HuH-7 (cell line): ENCODE results near the gene SNORC.
"Not testable (repeated sequence)": the region's sequence is repeated elsewhere in the genome, so short reads cannot be mapped to it uniquely, and the experiment has no call there.

Experiments
- DNase-seq: peaks from one replicate; pipeline ENCODE4 v3.0.0; 2011; ENCODE audit warnings: low spot score

SNORC gene

DNA sequence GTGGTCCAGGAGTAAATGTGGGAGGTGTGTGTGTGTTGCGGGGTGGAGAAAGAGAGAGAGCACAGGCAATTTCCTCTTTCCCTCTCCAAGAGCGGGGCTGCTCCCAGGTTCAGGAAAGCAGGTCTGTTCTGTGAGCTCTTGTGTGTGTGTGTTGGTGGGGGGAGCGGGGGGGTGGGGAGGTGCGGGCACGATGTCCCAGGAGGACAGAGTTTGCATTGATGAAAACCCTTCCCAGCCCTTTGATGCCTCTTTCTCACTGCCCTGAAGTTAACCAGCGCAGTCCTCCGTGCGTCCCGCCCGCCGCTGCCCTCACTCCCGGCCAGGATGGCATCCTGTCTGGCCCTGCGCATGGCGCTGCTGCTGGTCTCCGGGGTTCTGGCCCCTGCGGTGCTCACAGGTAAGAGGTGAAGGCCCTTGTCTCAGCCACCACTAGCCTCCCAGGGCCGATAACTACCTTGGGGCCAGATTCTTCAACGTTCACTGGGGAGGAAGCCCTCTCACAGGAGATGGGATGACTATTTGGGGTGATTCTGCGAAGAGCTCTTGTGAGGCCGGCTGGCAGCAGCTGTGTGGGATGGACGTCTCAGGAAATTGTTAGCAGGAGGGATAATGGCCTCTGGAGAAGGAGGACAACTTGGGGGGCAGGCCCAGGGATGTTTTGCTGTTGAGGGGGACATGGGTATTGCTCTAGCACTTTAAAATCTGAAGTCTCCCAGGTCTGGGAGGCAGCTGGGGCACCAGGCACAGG is at the start of gene SNORC:
Gene SNORC (plus strand): TSS at position 247 of the 748 bp plus-strand sequence. CDS start 78 bp downstream, at position 325.
- DNase-seq, result no peak

DNA sequence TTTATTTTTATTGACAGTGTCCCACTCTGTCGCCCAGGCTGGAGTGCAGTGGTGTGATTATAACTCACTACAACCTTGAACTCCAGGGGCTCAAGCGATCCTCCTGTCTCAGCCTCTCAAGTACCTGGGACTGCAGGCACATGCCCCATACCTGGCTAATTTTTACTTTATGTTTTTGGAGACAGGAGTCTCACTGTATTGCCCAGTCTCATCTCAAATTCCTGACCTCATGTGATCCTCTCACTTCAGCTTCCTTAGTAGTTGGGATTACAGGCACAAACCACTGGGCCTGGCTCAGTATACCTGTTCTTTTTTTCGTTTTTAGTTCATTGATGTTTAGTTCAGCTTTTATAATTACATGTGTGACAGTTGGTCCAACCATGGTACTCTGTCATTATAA is 40.1 kb upstream of the SNORC start:
- no peak for DNase-seq

DNA sequence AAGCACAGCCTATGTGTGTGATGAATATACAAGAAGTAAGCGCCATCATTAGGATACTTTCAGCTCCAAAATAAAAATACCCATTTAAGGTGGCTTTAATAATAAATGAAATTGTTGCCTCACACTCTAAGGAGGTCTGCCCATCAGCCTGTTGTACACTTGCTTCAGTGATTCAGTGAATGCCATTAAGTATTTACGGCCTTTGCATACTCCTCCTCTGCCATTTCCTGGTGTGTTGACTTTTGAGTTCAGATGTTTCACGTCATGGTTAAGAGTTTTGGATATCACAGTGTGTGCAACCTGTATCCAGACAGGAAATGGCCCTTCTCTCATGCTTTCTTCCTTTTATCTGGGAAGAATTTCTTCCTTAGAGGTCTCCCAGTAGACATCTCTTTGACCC is 38.6 kb upstream of the SNORC start:
- no peak for DNase-seq

DNA sequence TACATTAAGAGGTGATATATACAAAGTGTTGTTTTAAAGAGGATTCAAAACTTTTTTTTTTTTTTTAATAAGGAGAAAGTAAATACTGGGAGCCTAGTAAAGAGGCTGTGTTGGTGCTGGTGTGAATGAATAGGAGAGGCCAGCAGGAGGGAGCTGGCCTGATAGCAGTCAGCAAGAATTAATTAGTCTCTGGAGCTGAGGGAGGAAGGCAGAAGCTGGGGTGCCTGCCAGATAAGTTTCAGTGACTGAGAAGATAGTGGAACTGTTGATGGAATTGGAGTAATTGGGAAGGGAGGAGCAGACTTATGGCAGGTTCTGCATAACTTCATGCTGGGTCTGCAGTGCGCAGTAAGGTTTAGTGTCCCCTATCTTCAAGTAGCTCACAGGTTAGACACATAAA is 36.2 kb upstream of the SNORC start:
- no peak for DNase-seq

DNA sequence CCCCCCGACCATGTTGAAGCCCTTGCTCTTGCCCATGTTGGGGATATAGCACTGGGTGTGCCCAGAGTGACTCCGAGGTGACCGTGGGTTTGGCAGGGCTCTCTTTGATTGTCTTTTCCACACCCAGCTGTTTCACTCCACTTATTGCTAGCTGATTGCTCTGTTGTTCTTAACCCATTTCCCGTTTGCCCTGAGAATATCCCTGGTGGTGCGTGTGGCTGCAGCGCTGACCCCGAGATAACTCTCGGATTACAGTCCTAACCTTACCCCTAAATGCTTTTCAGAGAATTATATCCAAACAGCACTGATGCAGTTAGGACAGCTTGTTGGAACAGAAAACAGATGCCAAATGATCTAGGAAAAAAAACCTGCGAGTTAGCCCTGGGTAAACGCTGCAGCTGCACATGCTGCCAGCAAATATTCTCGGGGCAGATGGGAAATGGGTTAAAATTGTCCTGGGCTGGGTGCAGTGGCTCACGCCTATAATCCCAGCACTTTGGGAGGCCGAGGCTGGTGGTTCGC is 34.3 kb upstream of the SNORC start:
- DNase-seq, result no peak

DNA sequence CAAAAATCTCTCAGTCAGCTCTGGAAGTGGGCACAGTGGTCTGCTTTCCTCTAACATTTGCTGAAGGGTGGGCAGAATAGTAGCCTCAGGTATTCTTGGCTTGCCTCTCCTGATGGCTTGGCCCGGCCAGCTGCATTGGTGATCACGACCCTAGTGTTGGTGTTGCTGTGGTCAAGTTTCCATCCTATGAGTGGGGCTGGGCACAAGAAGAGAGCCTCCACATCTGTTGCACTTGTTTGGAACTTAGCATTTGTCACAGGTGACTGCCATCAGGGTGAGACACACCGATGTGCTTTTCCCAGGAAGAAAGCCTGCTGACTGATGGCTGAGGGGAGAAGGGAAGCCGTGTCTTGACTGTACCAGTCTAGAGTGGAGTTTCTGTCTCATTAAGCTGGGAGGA is 33.1 kb upstream of the SNORC start:
- DNase-seq, result no peak

DNA sequence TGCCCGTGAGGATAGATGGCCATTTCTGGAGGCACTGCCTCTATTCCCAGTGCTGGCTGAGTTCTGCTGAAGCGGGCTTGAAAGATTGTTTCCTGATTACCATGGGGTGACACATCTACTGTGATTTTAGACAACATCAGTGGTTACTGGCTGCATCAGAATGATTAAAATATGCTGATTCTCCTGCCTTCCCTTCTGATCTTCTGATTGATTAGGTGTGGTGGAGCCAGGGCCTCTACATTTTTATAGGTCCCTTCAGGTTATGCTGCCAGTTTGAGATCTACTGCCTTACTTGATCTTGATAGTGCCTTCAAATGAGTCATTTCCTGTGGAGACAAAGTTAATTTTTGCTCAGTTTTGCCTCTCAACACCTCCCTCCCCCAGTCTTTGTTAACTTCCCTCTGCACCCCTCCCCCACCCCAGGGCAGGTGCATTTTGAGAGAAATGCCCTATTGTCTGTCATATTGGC is 31.6 kb upstream of the SNORC start:
- no peak for DNase-seq

DNA sequence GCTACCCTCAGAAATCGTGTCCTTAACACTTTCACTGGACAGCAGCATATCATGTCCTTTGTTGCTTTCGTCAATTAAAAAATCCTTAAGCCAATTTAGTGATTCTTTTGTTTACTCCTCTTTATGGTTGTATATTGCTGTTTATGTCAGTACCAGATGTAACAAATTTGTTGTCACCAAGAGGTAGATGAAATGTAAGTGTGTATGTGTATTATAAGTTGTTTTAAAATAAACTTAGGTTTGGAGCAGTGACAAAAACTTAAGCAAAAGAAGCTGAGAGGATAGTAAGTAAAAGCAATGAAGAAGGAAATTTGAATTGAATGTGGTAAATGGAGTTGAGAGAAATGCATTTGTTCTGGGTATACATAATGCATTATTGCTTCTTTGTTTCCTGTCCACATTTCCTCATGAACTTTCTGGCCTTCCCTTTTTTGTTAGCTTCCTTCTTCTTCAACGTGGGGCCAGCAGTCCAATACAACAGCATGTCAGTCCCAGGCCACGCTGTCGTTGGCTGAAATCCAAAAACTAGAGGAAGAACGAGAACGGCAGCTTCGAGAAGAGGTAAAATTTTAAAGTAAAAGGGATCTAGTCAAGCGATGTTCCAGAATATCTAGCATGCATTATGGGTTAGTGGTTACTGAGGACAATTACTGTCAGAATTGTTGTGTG is 30.5 kb upstream of the SNORC start:
- no peak for DNase-seq

DNA sequence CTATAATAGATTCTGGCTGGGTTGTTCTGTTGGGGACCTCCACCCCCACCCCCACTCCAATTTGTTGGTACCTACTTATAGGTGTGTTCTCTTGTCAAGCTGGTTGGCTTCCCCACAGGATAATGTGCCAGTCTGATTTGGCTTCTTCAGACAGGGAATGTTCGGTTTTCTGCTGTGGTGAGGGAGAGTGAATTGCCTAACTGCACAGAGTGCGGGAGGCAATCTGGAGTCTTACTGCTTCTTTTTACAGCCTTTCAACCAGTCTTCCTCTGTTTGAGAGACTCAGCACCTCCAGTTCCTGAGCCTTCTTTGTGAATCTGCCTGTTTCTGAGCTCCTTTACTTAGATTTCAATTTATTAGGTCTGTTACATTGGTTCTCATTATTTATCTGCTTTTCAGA is 27.4 kb upstream of the SNORC start:
- no peak for DNase-seq

DNA sequence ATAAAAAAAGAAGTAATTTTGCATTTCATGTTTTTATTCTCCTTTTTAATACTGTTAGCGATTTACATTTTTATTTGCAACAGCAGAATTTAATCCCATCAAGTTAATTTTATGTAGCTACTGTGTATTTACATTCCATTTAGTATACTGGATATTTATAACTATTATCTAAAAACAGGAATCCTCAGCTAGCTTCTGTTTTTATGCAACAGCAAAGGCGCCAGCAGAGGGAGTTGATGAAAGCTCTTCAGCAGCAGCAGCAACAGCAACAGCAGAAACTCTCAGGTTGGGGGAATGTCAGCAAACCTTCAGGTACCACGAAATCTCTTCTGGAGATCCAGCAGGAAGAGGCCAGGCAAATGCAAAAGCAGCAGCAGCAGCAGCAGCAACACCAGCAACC is 26.2 kb upstream of the SNORC start:
- DNase-seq, result no peak

DNA sequence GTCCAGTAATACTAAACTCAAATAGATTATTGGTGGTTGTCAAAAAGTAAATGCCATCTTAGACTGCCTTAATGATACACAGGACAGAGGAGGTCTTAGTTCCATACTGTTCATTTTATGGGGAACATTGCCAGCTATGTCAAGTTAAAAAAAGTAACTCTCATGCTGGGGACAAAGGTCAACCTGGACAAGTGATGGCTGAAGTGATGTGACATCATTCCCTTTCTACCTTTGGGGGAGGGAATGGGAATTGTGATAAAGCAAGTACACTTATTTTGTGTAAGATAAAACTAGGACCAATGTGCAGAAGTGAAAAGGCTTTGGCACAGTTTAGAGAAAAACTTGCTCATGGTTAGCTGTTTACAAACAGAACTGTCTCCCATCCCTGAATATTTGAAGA is 24.0 kb upstream of the SNORC start:
- no peak for DNase-seq

DNA sequence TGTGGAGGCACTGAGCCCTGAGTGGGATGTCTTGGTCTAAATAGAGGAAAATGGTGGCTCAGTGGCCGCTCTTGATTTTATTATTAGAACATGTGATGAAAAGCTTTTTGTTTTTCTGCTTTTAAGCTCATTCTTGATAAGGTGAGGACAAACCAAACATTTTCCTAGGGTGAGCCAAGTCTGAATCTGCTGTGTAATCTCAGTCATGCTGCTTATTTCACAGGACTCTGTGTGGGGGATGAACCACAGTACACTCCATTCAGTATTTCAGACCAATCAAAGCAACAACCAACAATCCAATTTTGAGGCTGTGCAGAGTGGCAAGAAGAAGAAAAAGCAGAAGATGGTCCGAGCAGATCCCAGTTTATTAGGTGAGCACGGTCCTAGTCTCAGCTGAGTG is 20.0 kb upstream of the SNORC start:
- DNase-seq, result no peak

DNA sequence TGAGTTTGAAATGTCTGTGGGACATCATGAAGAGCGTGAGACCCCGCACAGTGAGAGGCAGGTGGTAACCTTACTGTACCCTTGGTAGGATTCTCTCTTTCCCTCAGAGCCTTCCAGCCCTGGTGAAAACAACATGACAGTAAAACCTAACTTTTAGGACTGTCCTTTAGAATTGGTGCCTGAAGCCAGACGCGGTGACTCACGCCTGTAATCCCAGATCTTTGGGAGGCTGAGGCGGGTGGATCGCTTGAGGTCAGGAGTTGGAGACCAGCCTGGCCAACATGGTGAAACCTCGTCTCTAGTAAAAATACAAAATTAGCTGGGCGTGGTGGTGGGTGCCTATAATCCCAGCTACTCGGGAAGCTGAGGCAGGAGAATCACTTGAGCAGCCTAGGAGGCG is 18.0 kb upstream of the SNORC start:
- not testable (repeated sequence) for DNase-seq

DNA sequence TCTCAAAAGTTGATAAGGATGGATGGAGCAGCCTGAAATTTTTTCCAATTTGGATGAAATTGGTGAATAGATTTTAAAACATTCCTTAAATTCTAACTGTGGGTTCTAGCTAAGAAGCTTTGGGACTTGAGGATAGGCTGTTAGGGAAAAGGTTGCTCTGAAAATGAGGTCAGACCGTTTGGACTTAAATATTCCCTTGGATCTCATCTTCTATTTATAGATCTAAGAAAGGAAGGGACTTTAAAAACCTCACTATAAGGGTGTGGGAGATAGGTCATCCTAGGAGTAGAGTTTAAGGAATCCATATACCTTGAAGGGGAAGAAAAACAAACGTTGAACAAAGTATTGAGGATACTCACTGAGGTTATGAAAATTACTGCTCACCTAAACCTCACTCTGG is 17.4 kb upstream of the SNORC start:
- no peak for DNase-seq

DNA sequence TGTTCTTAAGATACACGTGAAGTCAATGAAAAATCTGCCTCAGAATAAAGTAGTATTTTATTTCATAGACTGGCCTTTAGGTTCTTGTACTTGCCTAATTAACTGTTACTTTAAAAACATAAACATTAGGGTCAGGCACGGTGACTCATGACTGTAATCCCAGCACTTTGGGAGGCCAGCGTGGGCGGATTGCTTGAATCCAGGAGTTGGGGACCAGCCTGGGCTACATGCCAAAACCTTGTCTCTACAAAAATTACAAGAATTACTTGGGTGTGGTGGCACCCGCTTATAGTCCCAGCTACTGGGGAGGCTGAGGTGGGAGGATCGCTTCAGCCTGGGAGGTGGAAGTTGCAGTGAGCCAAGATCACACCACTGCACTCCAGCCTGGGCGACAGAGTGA is 16.0 kb upstream of the SNORC start:
- DNase-seq, result no peak

DNA sequence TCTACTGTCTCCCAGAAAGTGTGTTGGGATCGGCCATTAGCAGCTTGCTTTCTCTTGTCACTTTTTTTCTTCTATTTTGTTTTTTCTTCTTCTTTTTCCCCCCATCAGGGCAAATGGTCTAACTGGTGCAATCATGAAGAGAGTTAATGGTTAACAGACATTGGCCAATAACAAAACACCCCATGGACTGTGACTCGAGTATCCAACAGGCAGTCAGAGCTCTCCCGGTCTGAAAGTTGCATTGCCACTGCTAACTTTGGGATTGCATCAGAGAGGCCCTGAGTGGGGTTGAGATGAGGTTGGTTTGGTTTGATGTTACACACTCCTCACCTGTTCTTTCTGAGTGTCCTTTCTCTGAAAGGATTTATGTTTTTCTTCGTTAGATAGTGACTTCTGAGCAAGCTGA is 12.9 kb upstream of the SNORC start:
- DNase-seq, result peak; percentile 76

DNA sequence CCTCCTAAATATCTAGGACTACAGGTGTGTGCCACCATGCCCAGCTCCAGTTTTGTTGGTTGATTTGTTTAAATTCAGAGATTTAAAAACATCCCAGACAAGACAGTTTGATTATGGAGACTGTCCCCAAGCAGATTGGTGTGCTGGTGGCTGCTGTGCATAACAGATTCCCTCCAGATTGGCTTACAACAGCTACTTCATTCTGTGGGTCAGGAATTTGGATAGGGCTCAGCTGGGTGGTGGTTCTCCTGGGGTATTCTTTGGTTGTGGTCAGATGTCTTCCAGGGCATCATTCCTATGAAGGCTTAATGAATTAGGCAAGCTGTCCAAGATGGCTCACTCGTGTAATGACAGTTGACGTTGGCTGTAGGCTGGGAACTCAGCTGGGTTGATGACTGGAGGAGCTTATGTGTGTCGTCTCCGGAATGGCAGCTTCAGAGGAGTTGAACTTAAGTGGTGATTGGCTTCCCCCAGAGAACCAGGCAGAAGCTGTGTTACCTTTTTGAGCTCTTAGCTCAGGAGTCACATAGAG is 10.6 kb upstream of the SNORC start:
- no peak for DNase-seq

DNA sequence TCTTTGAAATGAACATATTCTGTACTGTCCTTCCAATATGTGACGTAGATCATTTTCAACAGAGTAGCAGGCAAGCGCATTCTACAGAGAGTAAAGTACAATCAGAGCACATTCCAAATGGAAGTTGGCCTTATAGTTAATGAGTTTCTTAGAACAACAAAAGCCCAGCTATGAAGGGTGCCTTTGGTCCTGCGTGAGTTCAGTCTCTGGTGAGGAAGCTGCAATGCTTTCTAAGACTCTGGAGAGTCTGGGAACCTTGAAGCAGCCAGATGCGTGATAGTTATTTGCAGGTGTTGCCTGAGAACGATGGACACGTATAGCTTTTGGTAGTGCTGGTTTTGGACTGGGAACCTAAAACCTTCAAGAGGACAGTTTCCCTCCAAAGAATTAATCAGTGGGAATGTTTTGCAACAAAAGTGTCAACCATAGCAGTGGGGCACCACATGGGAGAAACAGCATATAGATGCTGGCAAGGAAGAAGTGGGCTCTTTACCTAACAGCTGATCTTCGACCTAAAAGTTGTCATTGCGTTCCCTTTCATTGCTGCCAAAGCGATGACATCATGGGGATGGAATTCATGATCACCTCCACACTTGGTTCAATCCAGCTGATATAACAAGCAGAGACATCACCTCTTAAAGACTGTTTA is 9.3 kb upstream of the SNORC start:
- DNase-seq, result no peak

DNA sequence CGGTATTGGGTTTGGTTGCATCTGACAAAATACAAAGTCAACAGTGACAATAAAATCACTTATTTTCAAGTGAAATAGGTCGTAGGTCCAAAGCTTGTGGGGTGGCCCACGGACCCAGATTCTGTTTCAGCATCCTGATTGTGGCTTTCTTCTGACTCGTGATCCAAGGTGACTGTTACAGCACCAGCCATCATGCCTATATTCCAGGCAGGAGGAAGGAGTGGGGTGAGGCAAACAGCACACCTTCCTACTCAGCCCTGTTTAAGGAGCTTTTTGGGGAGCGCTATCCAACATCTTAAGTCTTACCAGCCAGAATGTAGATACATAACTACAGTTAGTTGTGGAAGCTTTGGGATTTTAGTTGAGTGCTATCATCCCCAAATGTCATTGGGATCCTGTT is 8.7 kb upstream of the SNORC start:
- no peak for DNase-seq

DNA sequence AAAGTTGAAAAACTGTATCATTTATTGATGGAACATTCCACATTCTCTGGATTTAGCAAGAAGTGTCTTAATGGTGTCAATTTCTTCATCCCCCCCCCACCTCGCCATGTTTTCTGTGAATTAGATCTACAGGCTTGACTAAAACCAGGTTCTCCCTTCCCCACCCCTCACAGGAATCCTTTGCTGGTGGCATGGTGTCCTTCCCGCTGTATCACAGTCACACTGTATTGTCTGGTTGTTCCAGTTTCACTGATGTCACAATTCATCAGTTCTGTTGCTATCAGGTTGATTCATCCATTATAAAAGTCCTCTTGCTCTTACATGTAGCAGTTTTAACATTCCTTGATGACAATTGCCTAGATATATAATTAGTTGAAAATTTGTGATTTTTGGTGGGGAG is 6.1 kb upstream of the SNORC start:
- DNase-seq, result no peak

DNA sequence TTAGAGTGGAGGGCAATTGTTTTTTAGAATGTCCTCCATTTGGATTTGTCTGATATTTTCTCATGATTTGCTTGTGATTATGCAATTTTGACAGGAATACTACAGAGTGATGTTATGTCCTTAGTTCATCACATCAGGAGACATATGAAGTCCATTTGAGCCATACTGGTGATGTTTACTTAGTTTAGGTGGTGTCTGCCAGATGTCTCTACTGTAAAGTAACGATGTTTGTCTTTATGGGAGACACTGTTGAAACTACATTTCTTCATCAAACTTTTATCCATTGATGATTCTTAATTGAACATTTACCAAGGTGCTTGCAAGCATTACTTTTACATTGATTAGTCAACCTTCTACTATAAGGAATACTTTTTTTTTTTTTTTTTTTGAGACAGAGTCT is 4.9 kb upstream of the SNORC start:
- no peak for DNase-seq

DNA sequence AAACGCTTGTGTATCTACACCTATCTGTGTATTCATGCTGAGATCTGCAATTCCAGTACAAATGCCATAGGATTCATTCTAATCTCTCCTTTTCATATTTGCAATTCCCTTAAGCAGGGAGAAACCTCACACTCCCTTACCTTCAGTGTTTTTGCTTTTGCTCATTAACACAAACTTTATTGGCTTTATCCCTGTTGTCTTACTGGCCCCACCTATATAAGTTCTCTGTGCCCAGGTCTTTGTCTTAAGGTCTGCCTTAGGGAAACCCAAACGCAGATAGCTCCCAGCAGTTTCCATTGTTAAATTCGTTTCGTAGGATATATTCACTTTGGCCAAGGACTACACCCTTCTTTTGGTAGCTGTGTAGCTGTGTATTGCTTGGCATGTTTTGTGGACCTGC is 4.0 kb upstream of the SNORC start:
- no peak for DNase-seq
